ENCODE results near the gene FIG4.

DNA sequence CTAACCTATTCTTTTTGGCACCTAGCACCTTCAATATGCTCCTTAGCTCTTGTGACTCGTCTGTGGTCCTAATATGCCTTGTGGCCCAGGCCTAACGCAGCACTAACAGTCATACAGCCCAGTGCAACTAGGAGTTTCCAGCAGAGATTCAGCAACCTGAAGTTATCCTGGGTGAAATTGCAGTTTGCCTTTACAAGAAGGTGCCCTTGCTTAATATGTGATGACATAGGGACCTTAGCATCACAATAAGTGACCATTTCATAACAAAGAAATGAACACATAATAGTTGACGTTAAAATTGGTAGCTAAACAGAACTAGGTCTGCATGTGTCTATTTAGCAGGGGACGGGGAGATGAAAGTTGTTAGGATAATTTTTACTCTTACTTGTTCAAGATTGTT lies 10.1 kb downstream of the FIG4 start:
- TF ChIP-seq, protein P1, sequence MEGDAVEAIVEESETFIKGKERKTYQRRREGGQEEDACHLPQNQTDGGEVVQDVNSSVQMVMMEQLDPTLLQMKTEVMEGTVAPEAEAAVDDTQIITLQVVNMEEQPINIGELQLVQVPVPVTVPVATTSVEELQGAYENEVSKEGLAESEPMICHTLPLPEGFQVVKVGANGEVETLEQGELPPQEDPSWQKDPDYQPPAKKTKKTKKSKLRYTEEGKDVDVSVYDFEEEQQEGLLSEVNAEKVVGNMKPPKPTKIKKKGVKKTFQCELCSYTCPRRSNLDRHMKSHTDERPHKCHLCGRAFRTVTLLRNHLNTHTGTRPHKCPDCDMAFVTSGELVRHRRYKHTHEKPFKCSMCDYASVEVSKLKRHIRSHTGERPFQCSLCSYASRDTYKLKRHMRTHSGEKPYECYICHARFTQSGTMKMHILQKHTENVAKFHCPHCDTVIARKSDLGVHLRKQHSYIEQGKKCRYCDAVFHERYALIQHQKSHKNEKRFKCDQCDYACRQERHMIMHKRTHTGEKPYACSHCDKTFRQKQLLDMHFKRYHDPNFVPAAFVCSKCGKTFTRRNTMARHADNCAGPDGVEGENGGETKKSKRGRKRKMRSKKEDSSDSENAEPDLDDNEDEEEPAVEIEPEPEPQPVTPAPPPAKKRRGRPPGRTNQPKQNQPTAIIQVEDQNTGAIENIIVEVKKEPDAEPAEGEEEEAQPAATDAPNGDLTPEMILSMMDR (conservative IDR thresholded peaks at IDR 0.05 in 1 of 2, IDR thresholded peaks at IDR 0.05 in 1 of 2; ENCODE audit: low read depth in 1 of 2, low read length in 2 of 2): no peak
- no peak for TF ChIP-seq EZH2 (IDR thresholded peaks at IDR 0.05; ENCODE audit: low read length, missing control alignments)
